GM19395 (cell line): Measurements from ENCODE around the gene DPEP2.
"Not testable (repeated sequence)": the region's sequence is repeated elsewhere in the genome, so short reads cannot be mapped to it uniquely, and the experiment has no call there.

Experiments used
- ATAC-seq: cut with Tn5 transposase; IDR thresholded peaks from one replicate; pipeline ENCODE4 v1.9.1; 2021; ENCODE audit warnings: mild to moderate bottlenecking, moderate library complexity; ENCODE audit not compliant: unreplicated experiment

Gene DPEP2

GRCh38 chr16:68009157-68009735 lies 10.0 kb upstream of the DPEP2 start:
- no peak for ATAC-seq

GRCh38 chr16:68005786-68006286 lies 6.6 kb upstream of the DPEP2 start:
- ATAC-seq: no peak

GRCh38 chr16:68005211-68005610 lies 5.9 kb upstream of the DPEP2 start:
- ATAC-seq: no peak

- ATAC-seq: no peak
These were observed 3.7 kb upstream of the DPEP2 start for GRCh38 chr16:68003031-68003430.

GRCh38 chr16:68000450-68000849 lies 1.2 kb upstream of the DPEP2 start:
- no peak for ATAC-seq

- no peak for ATAC-seq
These were observed 701 bp upstream of the DPEP2 start for GRCh38 chr16:67999985-68000384.

- ATAC-seq: not testable (repeated sequence)
These were observed 979 bp downstream of the DPEP2 start for GRCh38 chr16:67998231-67998778.

- no peak for ATAC-seq
These were observed 2.6 kb downstream of the DPEP2 start for GRCh38 chr16:67996666-67997065.

- ATAC-seq: no peak
These were observed 3.9 kb downstream of the DPEP2 start for GRCh38 chr16:67995423-67995822.

- ATAC-seq: not testable (repeated sequence)
These were observed 5.3 kb downstream of the DPEP2 start for GRCh38 chr16:67994040-67994408.

GRCh38 chr16:67993207-67994039 lies 5.9 kb downstream of the DPEP2 start:
- no peak for ATAC-seq

- no peak for ATAC-seq
These were observed 6.5 kb downstream of the DPEP2 start for GRCh38 chr16:67992661-67993206.

GRCh38 chr16:67990018-67990386 lies 9.3 kb downstream of the DPEP2 start:
- ATAC-seq: no peak

GRCh38 chr16:67989322-67990017 lies 9.8 kb downstream of the DPEP2 start:
- no peak for ATAC-seq

GRCh38 chr16:67988675-67989074 lies 10.6 kb downstream of the DPEP2 start:
- no peak for ATAC-seq

GRCh38 chr16:67987460-67988160 lies 11.7 kb downstream of the DPEP2 start:
- ATAC-seq: no peak

- no peak for ATAC-seq
These were observed 12.3 kb downstream of the DPEP2 start for GRCh38 chr16:67986949-67987348.

- no peak for ATAC-seq
These were observed 17.1 kb downstream of the DPEP2 start for GRCh38 chr16:67982011-67982696.

GRCh38 chr16:67979955-67980678 lies 19.2 kb downstream of the DPEP2 start, which contains the start of gene DPEP3:
DPEP3 (minus strand) TSS chr16:67980499; CDS start chr16:67980380, 119 bp downstream.
- no peak for ATAC-seq
